HG02588 (cell line): ENCODE results near the gene GPX2.

Experiments used
- ATAC-seq: cut with Tn5 transposase; IDR thresholded peaks from one replicate; pipeline ENCODE4 v1.9.1; 2021; ENCODE audit warnings: mild to moderate bottlenecking, moderate library complexity; ENCODE audit not compliant: unreplicated experiment

GPX2 gene

GRCh38 chr14:64942531-64943111, at the start of gene GPX2:
GPX2 (minus strand) TSS chr14:64942745; CDS start chr14:64942726, 19 bp downstream.
- no peak for ATAC-seq

- no peak for ATAC-seq
Measured at GRCh38 chr14:64990939-64991338, 48.4 kb upstream of the GPX2 start.

GRCh38 chr14:64990296-64990695, 47.8 kb upstream of the GPX2 start:
- no peak for ATAC-seq

GRCh38 chr14:64987438-64987767, 44.9 kb upstream of the GPX2 start:
- no peak for ATAC-seq

GRCh38 chr14:64986648-64987437, 44.3 kb upstream of the GPX2 start, which contains the start of gene FNTB:
FNTB (plus strand) TSS chr14:64986895; CDS start chr14:64986954, 59 bp downstream.
- peak; percentile 96 for ATAC-seq

GRCh38 chr14:64983439-64984310, 41.1 kb upstream of the GPX2 start:
- ATAC-seq = no peak

- ATAC-seq = no peak
Measured at GRCh38 chr14:64979336-64980074, 37.0 kb upstream of the GPX2 start.

- no peak for ATAC-seq
Measured at GRCh38 chr14:64974563-64974962, 32.0 kb upstream of the GPX2 start.

GRCh38 chr14:64973826-64974225, 31.3 kb upstream of the GPX2 start:
- no peak for ATAC-seq

GRCh38 chr14:64973026-64973442, 30.5 kb upstream of the GPX2 start:
- no peak for ATAC-seq

GRCh38 chr14:64971943-64972791, 29.6 kb upstream of the GPX2 start, which contains the start of gene RAB15:
RAB15 (minus strand) TSS chr14:64972336; CDS start chr14:64972076, 260 bp downstream.
- ATAC-seq = no peak

GRCh38 chr14:64971491-64971942, 29.0 kb upstream of the GPX2 start:
- no peak for ATAC-seq

- no peak for ATAC-seq
Measured at GRCh38 chr14:64970776-64971477, 28.4 kb upstream of the GPX2 start.

- ATAC-seq = no peak
Measured at GRCh38 chr14:64970041-64970440, 27.5 kb upstream of the GPX2 start.

GRCh38 chr14:64968651-64969050, 26.1 kb upstream of the GPX2 start:
- ATAC-seq = no peak

GRCh38 chr14:64968167-64968566, 25.6 kb upstream of the GPX2 start:
- ATAC-seq = no peak

GRCh38 chr14:64966976-64967375, 24.4 kb upstream of the GPX2 start:
- no peak for ATAC-seq

- ATAC-seq = no peak
Measured at GRCh38 chr14:64965356-64966000, 22.9 kb upstream of the GPX2 start.

GRCh38 chr14:64963611-64964010, 21.1 kb upstream of the GPX2 start:
- ATAC-seq = no peak
